Measurements from ENCODE around the gene IQUB. TPM values are rescaled to one million over a fixed set of nuclear protein-coding genes. Genes with fewer than 3 reads are reported as not detected.

The IQUB gene
- total RNA-seq, 2 experiments from 2014 or later = not detected

DNA sequence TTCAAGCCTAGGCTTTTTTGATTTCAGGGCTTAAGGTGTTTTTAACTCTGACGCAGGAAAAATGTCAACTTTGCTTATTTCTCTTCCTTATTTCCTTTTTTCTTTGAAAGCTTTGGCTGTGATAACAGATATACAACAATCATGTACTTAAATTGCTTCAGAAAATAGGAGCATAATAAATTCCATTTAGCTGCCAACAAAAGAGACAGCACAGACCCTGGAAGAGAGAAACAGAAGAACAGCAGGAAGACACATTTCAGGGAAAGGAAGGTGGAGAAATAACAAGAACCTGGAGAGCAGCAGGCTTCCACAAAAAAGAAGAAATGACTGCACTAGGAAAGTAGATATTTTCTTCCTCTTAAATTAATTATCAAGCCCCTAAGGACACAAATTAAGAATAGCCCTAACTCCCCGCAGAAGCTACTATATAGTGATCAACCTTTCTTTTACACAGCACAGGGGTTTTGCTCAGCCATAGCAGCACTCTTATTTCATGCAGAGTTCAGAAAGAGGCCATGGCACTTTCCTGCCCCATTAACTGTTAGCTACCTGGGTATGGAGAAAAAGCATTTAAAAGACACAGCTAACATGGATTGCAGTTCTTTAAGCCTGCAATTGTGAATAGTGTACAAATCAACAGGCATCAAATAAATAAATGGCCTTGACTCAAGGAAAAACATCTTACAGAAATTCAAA lies 61.5 kb downstream of the IQUB start:
- ChIA-PET POLR2A (no interaction called here), CTCF (no interaction called here)
- H3K36me3 Mint-ChIP-seq (ENCODE audit: low read depth) = no peaks in the 10 kb centered on the region
- H3K4me1 Mint-ChIP-seq (ENCODE audit: low read depth) = no peaks in the 10 kb centered on the region
- H3K4me3 ChIP-seq (ENCODE audit: low read length) = no peak overlapping the region
- peaks cover 0 to 6% of the 10 kb centered on the region in 2 experiments for H3K27me3 ChIP-seq (ENCODE audit: control insufficient read depth in 1 of 2, insufficient read depth in 2 of 2, low read length in 2 of 2)
- TF ChIP-seq, protein P1, sequence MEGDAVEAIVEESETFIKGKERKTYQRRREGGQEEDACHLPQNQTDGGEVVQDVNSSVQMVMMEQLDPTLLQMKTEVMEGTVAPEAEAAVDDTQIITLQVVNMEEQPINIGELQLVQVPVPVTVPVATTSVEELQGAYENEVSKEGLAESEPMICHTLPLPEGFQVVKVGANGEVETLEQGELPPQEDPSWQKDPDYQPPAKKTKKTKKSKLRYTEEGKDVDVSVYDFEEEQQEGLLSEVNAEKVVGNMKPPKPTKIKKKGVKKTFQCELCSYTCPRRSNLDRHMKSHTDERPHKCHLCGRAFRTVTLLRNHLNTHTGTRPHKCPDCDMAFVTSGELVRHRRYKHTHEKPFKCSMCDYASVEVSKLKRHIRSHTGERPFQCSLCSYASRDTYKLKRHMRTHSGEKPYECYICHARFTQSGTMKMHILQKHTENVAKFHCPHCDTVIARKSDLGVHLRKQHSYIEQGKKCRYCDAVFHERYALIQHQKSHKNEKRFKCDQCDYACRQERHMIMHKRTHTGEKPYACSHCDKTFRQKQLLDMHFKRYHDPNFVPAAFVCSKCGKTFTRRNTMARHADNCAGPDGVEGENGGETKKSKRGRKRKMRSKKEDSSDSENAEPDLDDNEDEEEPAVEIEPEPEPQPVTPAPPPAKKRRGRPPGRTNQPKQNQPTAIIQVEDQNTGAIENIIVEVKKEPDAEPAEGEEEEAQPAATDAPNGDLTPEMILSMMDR (IDR thresholded peaks at IDR 0.05) = no peak
- peaks cover 18% of the 10 kb centered on the region for H3K27me3 Mint-ChIP-seq
- H3K4me1 ChIP-seq (ENCODE audit: insufficient read depth, low read length) = no peaks in the 10 kb centered on the region
- no peaks in the 10 kb centered on the region for H3K9me3 Mint-ChIP-seq
- H3K36me3 ChIP-seq (ENCODE audit: insufficient read depth, low read length) = no peaks in the 10 kb centered on the region
- H3K9me3 ChIP-seq (ENCODE audit: control insufficient read depth in 1 of 2, insufficient read depth in 1 of 2, low read length in 2 of 2) = no peaks in the 10 kb centered on the region
- H3K4me3 Mint-ChIP-seq = no peak overlapping the region
- intact Hi-C loops (cut with DNase I, micrococcal nuclease) = no loop called here
- DNase-seq (no peak), ATAC-seq (ENCODE audit: poor library complexity) (no peak)
- no peak overlapping the region for H3K27ac ChIP-seq (ENCODE audit: low read depth in 1 of 2, low read length in 2 of 2)
- H3K27ac Mint-ChIP-seq = no peak overlapping the region

DNA sequence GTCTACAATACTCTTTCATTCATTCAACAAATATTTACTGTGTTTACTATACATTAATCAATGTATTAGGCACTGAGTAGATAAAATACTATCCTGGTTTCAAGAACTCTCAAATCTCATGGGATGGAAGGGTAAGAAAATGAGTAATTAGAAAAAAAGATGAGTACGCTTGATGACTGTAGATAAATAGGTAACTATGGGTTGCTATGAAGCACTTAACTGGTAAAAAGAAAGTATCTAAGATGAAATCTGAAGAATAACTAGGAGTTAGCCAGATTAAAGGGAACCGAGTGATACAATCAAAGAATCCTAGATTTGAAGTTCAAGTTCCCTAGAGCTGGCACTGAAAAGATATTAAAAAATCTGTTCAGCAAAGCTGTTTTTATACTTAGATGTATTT lies 62.1 kb downstream of the IQUB start:
- Histone ChIP-seq H3K36me3 (ENCODE audit: insufficient read depth, low read length) (no peaks in the 10 kb centered on the region), H3K4me3 (ENCODE audit: low read length) (no peak overlapping the region), H3K27me3 (ENCODE audit: control insufficient read depth in 1 of 2, insufficient read depth in 2 of 2, low read length in 2 of 2) (peaks cover 0 to 10% of the 10 kb centered on the region in 2 experiments), H3K27ac (ENCODE audit: low read depth in 1 of 2, low read length in 2 of 2) (no peak overlapping the region), H3K4me1 (ENCODE audit: insufficient read depth, low read length) (no peaks in the 10 kb centered on the region), H3K9me3 (ENCODE audit: control insufficient read depth in 1 of 2, insufficient read depth in 1 of 2, low read length in 2 of 2) (no peaks in the 10 kb centered on the region)
- no peaks in the 10 kb centered on the region for H3K4me1 Mint-ChIP-seq (ENCODE audit: low read depth)
- ChIA-PET POLR2A (no interaction called here), CTCF (no interaction called here)
- DNase-seq (no peak), ATAC-seq (ENCODE audit: poor library complexity) (no peak)
- H3K27ac Mint-ChIP-seq = no peak overlapping the region
- no peaks in the 10 kb centered on the region for H3K9me3 Mint-ChIP-seq
- no peaks in the 10 kb centered on the region for H3K36me3 Mint-ChIP-seq (ENCODE audit: low read depth)
- peaks cover 13% of the 10 kb centered on the region for H3K27me3 Mint-ChIP-seq
- intact Hi-C loops (cut with DNase I, micrococcal nuclease) = no loop called here
- TF ChIP-seq, protein P1 (IDR thresholded peaks at IDR 0.05) = no peak
- no peak overlapping the region for H3K4me3 Mint-ChIP-seq

DNA sequence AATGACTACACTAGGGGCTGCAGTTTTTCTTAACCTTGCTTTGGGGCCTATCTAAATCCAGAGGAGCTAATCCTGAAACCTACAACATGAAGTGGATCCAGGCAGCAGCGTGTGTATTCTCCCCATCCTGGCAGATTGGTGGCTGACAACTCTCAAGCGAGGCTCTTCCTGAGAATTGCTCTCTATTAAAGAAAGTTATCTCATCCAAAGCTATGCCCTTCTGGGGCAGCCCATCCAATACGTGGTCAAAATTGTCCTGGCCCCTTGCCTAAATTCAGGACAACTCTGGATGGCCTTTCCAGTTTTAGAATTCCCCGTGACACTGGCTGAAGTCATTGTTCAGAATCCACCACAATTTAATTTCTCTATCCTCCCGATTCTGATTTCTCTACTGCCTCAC lies 66.1 kb downstream of the IQUB start:
- Histone ChIP-seq H3K27ac (ENCODE audit: low read depth in 1 of 2, low read length in 2 of 2) (no peak overlapping the region), H3K36me3 (ENCODE audit: insufficient read depth, low read length) (no peaks in the 10 kb centered on the region), H3K4me1 (ENCODE audit: insufficient read depth, low read length) (no peaks in the 10 kb centered on the region), H3K9me3 (ENCODE audit: control insufficient read depth in 1 of 2, insufficient read depth in 1 of 2, low read length in 2 of 2) (no peaks in the 10 kb centered on the region), H3K27me3 (ENCODE audit: control insufficient read depth in 1 of 2, insufficient read depth in 2 of 2, low read length in 2 of 2) (peaks cover 0 to 5% of the 10 kb centered on the region in 2 experiments), H3K4me3 (ENCODE audit: low read length) (no peak overlapping the region)
- TF ChIP-seq, protein P1 (IDR thresholded peaks at IDR 0.05) = no peak
- no peak overlapping the region for H3K4me3 Mint-ChIP-seq
- no peaks in the 10 kb centered on the region for H3K9me3 Mint-ChIP-seq
- POLR2A ChIA-PET = no interaction called here
- H3K27me3 Mint-ChIP-seq = no peaks in the 10 kb centered on the region
- no peak overlapping the region for H3K27ac Mint-ChIP-seq
- no peaks in the 10 kb centered on the region for H3K4me1 Mint-ChIP-seq (ENCODE audit: low read depth)
- H3K36me3 Mint-ChIP-seq (ENCODE audit: low read depth) = no peaks in the 10 kb centered on the region
- ATAC-seq (ENCODE audit: poor library complexity) = no peak
- intact Hi-C loops (cut with DNase I, micrococcal nuclease) = no loop called here
- DNase-seq = no peak
- CTCF ChIA-PET = no interaction called here
